ENCODE results near the gene NKD2.

NKD2 gene

GRCh38 chr5:1051366-1051720, 42.7 kb downstream of the NKD2 start:
- Mint-ChIP-seq H3K9me3 (peaks cover 3% of the 10 kb centered on the region), H3K36me3 (ENCODE audit: low read depth) (peaks cover 16% of the 10 kb centered on the region), H3K27ac (no peak overlapping the region), H3K27me3 (ENCODE audit: low read depth, poor library complexity) (peaks cover 6% of the 10 kb centered on the region), H3K4me3 (no peak overlapping the region), H3K4me1 (peaks cover 30% of the 10 kb centered on the region)
- DNase-seq, result no peak
- TF ChIP-seq CTCF (IDR thresholded peaks at IDR 0.05), result no peak

- Mint-ChIP-seq H3K9me3 (no peaks in the 10 kb centered on the region), H3K27ac (peak overlapping the region; percentile 44), H3K4me3 (no peak overlapping the region), H3K27me3 (ENCODE audit: low read depth, poor library complexity) (peaks cover 2% of the 10 kb centered on the region), H3K36me3 (ENCODE audit: low read depth) (peaks cover 15% of the 10 kb centered on the region), H3K4me1 (peaks cover 30% of the 10 kb centered on the region)
- DNase-seq, result no peak
- no peak for TF ChIP-seq CTCF (IDR thresholded peaks at IDR 0.05)
These were observed 43.5 kb downstream of the NKD2 start for GRCh38 chr5:1052076-1052475.

- Mint-ChIP-seq H3K4me3 (no peak overlapping the region), H3K9me3 (no peaks in the 10 kb centered on the region), H3K27me3 (ENCODE audit: low read depth, poor library complexity) (peaks cover 2% of the 10 kb centered on the region), H3K27ac (no peak overlapping the region), H3K4me1 (peaks cover 30% of the 10 kb centered on the region), H3K36me3 (ENCODE audit: low read depth) (peaks cover 7% of the 10 kb centered on the region)
- no peak for DNase-seq
- TF ChIP-seq CTCF (IDR thresholded peaks at IDR 0.05), result no peak
These were observed 44.2 kb downstream of the NKD2 start for GRCh38 chr5:1052641-1053390.

- peaks cover 26% of the 10 kb centered on the region for H3K4me1 Mint-ChIP-seq
- no peak for TF ChIP-seq CTCF (IDR thresholded peaks at IDR 0.05)
- H3K27ac Mint-ChIP-seq, result peak overlapping the region; percentile 42
- no peak for DNase-seq
- H3K9me3 Mint-ChIP-seq, result no peaks in the 10 kb centered on the region
- H3K4me3 Mint-ChIP-seq, result no peak overlapping the region
- peaks cover 5% of the 10 kb centered on the region for H3K36me3 Mint-ChIP-seq (ENCODE audit: low read depth)
- H3K27me3 Mint-ChIP-seq (ENCODE audit: low read depth, poor library complexity), result peaks cover 2% of the 10 kb centered on the region
These were observed 44.9 kb downstream of the NKD2 start for GRCh38 chr5:1053391-1054017.

GRCh38 chr5:1054018-1054798, 45.6 kb downstream of the NKD2 start:
- peaks cover 5% of the 10 kb centered on the region for H3K36me3 Mint-ChIP-seq (ENCODE audit: low read depth)
- H3K9me3 Mint-ChIP-seq, result no peaks in the 10 kb centered on the region
- H3K27me3 Mint-ChIP-seq (ENCODE audit: low read depth, poor library complexity), result peaks cover 2% of the 10 kb centered on the region
- no peak overlapping the region for H3K4me3 Mint-ChIP-seq
- DNase-seq, result no peak
- H3K4me1 Mint-ChIP-seq, result peaks cover 32% of the 10 kb centered on the region
- peak overlapping the region; percentile 53 for H3K27ac Mint-ChIP-seq
- TF ChIP-seq CTCF (IDR thresholded peaks at IDR 0.05), result no peak
